ENCODE data around the gene TBL3.

TBL3 gene

DNA sequence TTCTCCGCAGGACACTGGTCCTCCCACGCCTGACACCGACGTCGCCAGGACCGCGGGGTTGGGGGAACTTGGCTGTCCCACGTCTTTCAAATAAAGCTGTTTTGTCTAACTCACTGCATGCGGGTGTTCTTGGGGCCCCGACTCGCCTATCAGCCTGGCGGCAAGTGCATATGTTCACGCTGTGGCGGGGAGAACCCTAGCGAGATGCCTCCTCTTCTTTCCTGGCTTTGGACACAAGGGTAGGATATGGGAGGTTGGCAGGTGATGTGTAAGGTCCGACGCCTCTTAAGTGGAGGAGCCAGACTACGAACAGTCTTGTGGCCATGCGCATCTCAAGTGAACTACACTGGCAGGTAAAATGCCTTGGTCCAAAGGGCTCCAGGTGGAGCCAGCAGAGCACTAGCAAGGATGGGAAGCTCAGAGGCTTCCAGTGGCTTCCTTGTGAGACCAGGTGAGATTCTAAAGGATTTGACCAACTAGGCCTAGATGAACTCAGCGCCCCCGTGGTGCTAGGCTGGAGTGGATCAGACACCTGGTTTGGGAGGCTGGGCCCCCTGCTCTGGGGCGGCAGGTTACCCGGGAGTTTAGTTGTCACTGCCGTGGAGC, 6.4 kb upstream of the TBL3 start:
- no peak for DNase-seq

DNA sequence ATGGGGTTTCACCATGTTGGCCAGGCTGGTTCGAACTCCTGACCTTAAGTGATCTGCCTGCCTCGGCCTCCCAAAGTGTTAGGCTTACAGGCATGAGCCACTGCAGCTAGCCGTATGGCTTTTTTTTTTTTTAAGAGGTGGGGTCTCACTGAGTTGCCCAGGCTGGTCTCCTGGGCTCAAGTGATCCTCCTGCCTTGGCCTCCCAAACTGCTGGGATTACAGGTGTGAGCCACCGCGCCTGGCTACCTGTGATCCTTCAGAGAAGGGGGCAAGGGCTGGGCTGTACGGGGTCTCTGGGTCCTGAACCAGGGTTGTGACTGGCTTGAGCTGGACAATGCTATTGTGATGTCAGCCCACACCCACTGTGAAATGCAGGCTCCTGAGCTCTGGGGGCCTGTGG, 5.4 kb upstream of the TBL3 start, which contains the start of gene RNF151:
TSS of gene RNF151 (plus strand) at position 397 of the 400 bp plus-strand sequence. CDS start 26 bp downstream, outside the sequence.
- DNase-seq: no peak

DNA sequence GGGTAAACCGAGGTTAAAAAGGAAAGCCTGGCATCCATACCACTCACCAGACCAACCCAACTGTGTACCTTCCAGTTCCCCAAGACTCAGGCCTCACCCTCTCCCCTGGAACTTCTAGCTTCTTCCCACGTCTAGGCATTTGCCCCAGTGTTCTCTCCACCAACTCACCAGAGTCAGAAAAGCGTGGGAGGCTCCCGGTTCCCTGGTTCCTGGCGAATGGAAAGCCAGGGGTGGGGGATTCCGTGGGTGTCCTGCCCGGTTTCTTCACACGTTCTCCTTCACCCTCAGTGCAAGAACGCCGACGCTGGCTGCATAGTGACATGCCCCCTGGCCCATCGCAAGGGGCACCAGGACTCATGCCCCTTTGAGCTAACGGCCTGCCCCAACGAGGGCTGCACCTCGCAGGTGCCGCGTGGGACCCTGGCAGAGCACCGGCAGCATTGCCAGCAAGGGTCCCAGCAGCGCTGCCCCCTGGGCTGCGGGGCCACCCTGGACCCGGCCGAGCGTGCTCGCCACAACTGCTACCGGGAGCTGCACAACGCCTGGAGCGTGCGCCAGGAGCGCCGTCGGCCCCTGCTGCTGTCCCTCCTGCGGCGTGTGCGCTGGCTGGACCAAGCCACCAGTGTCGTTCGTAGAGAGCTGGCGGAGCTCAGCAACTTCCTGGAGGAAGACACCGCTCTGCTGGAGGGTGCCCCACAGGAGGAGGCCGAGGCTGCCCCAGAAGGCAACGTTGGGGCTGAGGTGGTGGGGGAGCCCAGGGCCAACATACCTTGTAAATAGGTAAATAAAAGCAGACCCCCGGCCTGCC, 3.5 kb upstream of the TBL3 start:
- DNase-seq: no peak

DNA sequence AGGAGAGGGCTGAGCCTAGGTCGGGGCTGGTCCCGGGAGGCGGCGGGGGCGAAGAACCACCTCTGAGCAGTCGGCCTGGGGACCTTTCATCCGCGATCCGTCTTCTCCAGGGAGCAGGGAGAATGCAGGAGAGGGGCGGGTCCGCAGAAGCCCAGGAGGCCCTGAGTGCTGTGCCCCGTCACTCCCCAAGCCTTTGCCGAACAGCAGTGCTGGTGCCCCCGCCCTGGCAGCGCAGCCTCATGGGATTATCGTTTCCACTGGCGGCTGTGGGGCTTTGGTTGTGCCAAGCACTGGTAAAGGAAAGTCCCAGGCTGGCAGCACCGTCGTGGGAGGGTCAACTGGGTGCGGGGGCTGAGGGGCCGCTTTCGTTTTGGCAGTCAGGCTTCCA, 631 bp downstream of the TBL3 start:
- DNase-seq: no peak

DNA sequence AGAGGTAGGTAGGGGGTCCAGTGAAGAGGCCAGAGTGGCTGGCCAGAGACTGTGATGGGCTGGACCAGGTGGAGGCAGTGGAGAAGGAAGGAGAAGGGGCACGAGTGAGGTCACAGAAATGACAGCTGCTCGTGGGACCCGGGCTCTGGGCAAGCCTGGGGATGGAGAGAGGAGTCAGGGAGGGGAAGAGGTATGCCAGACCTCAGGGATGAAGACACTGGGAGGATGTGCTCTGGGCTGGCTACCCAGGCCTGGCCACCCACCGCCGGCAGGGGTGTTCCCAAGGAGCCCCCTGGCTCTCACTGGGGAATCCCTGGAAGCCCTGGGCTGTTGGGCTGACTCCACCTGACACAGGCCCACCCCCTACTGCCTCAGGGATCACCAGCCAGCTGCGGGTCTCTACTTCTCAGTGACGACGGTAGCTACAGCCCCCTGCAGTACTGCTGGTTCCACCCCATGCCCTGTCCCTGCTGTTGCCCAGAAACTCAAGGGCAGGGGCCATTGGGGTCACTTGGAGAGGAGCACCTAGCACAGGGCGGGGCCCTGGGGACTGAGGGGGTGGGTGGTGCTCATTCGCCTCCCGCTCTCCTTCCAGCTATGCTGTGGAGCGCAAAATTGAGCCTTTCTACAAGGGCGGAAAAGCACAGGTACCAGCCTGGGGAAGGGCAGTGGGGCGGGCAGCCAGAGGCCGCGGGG, 1.8 kb downstream of the TBL3 start:
- no peak for DNase-seq

DNA sequence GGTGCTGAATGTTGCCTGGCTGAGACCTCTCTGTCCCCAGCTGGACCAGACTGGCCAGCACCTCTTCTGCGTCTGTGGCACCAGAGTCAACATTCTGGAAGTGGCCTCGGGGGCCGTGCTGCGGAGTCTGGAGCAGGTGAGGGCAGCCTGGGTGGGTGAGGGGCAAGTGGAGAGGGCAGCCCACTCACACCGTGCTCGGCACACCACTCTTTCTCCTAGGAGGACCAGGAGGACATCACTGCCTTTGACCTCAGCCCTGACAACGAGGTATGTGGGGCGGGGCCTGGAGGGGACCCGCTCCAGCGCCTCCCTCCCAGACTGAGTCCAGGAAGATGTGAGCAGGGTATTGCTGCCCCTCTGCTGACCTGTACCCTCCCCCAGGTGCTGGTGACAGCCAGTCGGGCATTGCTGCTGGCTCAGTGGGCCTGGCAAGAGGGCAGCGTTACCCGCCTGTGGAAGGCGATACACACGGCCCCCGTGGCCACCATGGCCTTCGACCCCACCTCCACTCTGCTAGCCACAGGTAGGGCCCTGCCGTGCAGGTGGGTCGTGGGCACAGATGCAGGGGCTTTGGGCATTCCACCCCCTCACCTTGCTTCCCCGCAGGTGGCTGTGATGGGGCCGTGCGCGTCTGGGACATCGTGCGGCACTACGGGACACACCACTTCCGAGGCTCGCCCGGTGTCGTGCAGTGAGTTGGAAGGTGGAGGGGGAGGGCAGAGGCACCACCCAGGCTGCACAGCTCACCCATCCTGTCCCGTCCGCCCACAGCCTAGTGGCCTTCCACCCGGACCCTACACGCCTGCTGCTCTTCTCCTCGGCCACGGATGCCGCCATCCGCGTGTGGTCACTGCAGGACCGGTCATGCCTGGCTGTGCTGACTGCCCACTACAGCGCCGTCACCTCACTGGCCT, 2.6 kb downstream of the TBL3 start:
- DNase-seq: no peak

DNA sequence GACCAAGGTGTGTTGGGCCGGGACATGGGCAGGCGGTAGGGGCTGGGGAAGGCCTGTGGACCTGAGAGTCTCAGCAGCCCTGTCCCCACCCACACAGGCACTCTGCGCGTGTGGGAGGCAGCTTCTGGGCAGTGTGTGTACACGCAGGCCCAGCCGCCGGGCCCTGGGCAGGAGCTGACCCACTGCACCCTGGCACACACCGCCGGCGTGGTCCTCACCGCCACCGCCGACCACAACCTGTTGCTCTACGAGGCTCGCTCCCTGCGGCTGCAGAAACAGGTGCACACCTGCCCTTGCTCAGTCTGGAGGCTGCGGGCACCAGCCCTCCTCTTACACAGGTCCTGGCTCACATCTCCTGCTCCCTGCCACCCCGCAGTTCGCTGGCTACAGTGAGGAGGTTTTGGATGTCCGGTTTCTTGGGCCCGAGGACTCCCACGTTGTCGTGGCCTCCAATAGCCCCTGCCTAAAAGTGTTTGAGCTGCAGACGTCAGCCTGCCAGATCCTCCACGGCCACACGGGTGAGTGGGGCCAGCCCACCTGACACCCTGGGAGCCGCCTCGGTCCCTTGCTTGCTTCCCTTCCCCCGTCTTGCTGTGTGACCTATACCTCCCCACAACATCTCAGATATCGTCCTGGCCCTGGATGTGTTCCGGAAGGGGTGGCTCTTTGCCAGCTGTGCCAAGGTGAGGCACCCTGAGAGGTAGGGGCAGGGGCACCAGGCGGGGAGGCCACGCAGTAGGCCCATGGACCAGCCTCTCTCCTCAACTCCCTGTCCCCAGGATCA, 3.8 kb downstream of the TBL3 start:
- no peak for DNase-seq

DNA sequence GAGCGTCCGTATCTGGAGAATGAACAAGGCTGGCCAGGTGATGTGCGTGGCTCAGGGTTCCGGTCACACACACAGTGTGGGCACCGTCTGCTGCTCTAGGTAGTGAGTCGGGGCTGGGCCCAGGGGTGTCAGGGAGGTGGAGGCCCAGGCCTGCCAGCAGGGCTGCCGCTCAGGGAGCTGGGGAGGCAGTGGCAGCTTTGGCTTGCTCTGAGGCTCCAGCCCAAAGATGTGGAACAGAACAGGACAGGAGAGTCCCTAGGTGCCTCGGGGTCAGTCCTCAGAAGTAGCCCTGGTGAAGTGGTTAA, 4.3 kb downstream of the TBL3 start:
- no peak for DNase-seq

DNA sequence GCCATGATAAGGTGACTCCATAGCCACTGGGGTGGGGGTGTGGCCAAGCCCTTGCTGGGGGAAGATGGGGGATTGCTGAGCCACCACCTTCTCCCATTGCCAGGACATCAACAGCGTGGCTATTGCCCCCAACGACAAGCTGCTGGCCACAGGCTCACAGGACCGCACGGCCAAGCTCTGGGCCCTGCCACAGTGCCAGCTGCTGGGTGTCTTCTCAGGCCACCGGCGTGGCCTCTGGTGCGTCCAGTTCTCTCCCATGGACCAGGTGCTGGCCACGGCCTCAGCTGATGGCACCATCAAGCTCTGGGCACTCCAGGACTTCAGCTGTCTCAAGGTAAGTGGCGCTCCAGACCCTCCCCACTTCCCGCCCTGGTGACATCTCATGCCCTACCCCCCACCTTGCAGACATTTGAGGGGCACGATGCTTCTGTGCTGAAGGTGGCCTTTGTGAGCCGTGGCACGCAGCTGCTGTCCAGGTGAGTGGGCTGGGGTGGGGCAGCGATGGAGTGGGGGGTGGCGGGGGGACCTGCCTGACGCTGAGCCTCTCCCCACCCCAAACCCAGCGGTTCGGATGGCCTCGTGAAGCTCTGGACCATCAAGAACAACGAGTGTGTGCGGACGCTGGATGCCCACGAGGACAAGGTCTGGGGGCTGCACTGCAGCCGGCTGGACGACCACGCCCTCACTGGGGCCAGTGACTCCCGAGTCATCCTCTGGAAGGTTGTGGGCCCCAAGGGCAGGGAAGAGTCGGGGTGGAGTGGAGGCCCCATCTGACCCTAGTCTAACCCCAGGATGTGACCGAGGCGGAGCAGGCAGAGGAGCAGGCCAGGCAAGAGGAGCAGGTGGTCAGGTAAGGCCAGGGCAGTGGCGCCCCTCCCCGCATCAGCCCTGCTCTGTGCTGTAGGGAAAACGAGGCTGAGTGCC, 5.4 kb downstream of the TBL3 start:
- DNase-seq: no peak

DNA sequence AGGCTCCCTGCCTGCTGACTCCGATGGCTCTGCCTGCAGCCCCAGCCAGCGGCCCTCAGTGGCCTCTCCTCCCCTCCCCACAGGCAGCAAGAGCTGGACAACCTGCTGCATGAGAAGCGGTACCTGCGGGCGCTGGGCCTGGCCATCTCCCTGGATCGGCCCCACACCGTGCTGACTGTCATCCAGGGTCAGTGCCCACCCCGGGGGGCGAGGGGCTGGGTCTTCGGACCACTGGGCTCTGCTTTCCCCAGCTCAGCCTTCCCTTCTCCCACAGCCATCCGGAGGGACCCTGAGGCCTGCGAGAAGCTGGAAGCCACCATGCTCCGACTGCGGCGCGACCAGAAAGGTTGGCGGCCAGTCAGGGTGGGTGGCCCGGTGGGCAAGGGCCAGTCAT, 6.0 kb downstream of the TBL3 start:
- DNase-seq: no peak

DNA sequence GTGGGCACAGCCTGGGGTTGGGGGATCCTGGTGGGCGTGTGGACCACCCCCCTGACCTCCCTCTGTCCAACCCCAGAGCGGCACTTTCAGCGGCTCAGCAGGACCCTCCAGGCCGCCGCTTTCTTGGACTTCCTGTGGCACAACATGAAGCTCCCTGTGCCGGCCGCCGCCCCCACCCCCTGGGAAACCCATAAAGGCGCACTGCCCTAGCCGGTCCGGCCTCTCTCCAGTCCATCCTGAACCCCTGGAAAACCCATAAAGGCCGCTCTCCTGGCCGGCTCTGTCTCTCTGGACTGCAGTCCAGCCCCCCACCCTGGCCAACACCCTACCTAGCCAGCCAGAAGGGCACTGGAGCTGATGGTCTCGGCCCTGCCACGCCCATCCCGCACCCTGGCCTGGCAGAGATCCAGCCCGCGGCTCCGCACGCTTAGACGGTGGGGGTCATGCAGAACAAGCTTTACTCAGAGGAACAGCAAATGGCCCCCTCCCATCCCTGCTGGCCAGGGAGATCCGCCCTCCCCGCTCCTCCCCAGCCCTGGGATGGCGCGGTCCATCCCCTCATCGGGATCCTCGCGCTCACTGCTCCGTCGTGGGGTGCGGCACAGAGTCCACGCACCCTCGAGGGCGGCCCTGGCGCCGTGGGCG, 6.7 kb downstream of the TBL3 start:
- DNase-seq: no peak

DNA sequence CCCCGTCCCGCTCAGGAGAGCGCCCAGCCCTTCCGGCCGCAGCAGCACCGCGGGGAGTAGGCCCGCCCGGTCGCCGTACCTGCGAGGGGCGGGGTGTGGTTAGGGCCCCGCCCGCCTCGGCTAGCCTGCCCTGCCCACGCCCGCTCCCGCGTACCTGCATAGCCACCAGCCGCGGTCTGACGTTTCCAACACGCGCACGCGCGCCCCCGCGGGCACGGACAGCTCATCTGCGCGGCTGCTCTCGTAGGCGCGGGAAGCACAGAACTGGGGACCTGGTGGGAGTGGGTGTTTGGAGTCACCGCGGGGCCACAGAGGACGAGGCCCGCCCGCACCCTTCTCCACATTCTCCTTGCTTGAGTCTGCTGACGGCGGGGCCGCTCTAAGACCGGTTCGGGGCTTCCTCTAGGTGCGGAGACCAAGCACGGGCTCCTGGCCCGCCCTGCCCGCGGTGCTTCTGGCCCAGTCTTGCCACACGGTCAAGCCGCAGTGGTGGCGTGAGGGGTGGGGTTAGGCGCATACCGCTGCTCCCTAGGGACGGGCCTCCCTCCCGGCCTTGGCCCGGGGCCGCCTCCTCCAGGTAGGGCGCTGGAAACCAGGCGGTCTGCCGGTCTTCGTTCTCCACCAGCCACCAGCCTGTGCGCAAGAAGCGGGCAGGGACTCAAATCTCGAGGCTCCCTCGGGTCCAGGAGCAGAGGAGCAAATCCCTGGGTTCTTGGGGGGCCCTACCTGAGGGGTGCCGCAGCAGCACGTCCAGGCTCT, 7.6 kb downstream of the TBL3 start:
- DNase-seq: peak; percentile 54

DNA sequence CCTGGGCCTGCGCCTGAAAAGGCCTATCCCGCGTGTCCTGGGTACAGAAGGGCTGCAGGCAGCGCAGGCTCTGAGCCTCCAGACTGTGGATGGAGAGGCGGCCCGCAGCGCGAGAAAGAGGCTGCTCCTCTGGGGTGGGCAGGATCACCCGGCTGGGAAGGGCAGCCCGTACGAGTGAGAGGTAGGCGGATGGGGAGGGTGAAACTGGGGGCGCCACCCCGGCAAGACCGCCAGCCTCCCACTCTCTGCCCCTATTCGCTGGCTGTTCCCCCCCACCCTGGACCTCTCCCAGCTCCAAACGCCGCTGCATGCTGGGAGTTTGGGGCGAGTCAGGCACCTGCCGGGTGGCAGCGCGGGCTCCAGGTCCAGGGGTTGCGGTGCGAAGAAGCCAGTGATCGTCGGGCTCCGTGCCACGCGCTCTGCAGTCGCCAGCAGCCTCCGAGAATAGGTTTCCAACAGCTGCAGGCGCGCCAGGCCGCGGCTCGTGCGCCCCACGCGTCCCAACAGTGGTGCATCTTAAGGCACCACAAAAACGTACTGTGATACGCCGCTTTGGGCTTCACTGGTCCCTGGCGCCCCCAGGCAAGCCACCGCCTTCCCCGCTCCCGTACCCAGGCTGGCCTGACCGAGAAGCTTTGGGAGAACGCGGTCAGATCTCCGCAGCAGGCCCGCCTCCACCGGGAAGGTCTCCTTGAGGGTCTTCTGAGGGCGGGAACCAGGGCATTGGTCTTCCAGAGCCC, 8.3 kb downstream of the TBL3 start:
- no peak for DNase-seq

DNA sequence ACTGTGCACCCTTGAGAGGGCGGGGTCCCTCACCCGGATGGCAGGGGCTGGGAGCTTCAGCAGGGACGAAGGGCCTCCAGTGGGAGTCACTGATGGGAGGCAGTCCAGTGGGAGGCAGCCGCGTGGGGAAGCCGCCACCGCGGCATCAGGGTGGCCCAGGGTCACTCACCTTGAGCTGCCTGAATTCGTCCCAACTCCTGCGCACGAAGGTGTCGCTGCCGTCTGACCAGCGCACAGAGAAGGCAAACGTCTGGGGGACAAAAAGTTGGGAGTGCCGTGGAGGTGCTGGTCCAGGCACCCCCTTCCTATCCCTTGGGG, 8.9 kb downstream of the TBL3 start:
- no peak for DNase-seq

DNA sequence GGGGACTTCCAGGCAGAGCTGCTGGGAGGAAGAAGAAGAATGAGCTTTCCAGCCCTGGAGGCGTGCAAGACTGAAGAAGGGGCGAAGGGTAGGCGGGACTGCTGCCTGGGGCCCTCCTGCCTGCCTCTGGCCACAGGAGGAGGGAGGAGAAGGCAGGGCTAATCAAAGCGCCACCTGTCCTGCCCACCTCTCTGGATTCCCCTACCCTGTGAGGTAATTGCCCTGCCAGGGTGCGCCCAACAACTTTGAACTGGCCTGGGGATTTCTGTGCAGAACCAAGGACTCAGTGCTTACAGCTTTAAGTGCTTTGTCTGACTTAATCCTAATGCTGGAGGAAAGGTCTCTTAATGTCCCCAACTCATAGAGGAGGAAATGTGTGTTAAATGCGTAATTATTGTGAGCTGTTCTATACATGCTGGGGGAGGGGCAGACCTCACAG, 9.6 kb downstream of the TBL3 start, which contains the start of gene NOXO1:
TSS of gene NOXO1 (minus strand) at position 72 of the 439 bp plus-strand sequence. CDS start 290 bp downstream, outside the sequence.
- DNase-seq: no peak

DNA sequence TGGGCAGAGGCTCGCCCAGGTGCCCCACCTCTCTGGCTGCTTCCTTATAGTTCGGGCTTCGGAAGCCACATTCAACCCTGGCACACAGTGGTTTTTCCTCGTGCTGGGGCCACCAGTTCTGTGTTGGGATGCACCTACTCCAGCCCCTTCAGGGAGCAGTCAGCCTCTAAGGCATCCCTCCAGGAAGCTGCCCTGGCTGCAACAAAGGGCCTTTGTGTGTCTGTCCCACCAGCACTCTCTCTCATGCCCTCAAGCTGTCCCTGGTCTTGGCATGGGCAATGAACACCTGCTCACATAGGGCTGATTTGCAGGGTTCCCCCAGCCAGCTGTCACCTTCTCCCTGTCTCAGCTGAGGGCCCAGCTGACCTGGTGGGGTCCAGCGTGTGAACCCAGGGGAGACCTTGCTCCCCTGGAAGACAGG, 10.2 kb downstream of the TBL3 start:
- no peak for DNase-seq

DNA sequence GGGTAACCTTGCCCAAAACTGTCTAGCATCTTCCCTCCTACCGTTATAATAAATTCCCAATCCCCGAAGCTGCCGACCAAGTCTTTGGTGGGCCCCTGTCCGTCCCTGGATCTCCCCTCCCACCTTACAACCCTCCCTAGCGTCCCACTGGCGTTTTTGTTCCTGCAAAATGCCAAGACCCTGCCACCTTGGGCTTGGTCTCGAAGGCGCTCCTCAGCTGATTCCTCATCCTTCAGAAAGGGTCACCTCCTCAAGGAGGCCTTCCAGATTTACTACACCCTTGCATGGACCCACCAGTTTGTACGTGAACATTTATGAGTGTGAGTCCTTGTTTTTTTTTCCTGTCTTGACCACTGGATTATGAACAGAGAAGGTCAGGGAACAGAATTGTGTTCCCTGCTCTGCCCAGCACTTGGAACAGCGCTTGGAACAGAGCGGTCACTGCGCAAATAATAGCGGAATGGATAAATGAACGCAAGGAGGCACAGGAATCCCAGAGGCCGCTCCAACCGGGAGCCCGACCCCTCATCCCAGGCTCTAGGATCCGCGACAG, 11.2 kb downstream of the TBL3 start:
- DNase-seq: no peak

DNA sequence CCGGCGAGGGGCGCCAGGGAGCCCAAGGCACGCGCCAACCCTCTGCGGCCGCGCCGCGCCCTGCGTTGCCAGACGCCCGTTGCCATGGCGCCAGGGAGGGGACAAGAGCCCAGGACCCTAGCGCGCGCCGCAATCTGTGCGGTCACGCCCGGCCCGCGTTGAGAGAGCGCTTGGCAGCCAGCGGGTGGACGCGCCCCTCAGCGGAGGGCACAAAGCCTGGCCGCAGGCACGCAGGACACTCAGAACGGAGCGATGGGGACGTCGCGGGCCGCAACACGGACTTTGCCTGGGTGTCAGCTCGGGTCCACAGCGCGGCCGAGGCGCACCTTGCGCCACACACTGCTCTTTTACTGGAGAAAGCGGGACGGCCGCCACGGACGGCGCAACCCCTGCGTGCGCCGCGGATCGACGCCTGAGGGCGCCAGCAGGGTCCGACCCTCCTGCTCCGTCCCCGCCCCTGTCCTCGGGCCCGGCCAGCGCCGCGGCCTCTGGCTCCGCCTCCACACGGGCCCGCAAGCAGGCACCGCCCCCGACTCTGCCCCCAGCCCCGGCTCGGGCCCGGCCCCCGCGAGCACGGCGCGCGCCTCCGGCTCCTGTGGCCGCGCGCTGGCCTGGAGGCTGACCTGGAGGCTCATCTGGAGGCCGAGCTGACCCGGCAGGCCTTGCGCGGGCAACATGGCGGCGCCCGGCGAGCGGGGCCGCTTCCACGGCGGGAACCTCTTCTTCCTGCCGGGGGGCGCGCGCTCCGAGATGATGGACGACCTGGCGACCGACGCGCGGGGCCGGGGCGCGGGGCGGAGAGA, 11.9 kb downstream of the TBL3 start, which contains the start of gene GFER:
TSS of gene GFER (plus strand) at position 650 of the 803 bp plus-strand sequence. CDS start at position 676, 26 bp downstream.
- DNase-seq: peak; percentile 79

Measured in CD4-positive, alpha-beta T cell treated with Interleukin-6 for 4 hours (primary cell).